A673 (cell line): ENCODE data around the gene SFXN5. TPM values are rescaled to one million over a fixed set of nuclear protein-coding genes. Genes with fewer than 3 reads are reported as not detected.

Experiments
- BruUV-seq: library from RNA; stranded (reverse); fragments of 400-500 nt; replicated peaks from 2 replicates; lab custom pipeline; 2021; lab: Mats Ljungman, UMichigan
- CTCF ChIA-PET: fragments of 300-600 bp; sonication (Branson Sonifier 250); formaldehyde crosslinking; loops from one replicate; lab custom pipeline; 2022; ENCODE audit warnings: antibody characterized with exemption; lab: Charles Lee
- POLR2A ChIA-PET: fragments of 300-600 bp; sonication (Branson Sonifier 250); formaldehyde crosslinking; loops from one replicate; lab custom pipeline; 2022; ENCODE audit warnings: antibody characterized with exemption; ENCODE audit not compliant: low non-redundant PET; lab: Charles Lee
- DNase-seq: peaks from one replicate; pipeline ENCODE4 v3.0.0-alpha.2; 2015; ENCODE audit warnings: low spot score
- H3K27ac ChIP-seq: fragments of 200-600 bp; sonication (generic); 2 replicates; pipeline ENCODE4 v1.5.1; 2016; ENCODE audit warnings: mixed run types, low read depth, mild to moderate bottlenecking, mixed read lengths, antibody characterized with exemption, low read length; ENCODE audit not compliant: poor library complexity, severe bottlenecking
- H3K27me3 ChIP-seq: fragments of 200-600 bp; sonication (generic); replicated peaks from 2 replicates; pipeline ENCODE4 v1.6.1; 2017; ENCODE audit warnings: mixed run types, low read depth, mild to moderate bottlenecking, mixed read lengths, antibody characterized with exemption, low read length; ENCODE audit not compliant: insufficient read depth, poor library complexity
- H3K36me3 ChIP-seq: fragments of 200-600 bp; sonication (generic); 2 replicates; pipeline ENCODE4 v1.6.1; 2016; ENCODE audit warnings: mixed run types, mild to moderate bottlenecking, mixed read lengths, antibody characterized with exemption, low read length; ENCODE audit not compliant: insufficient read depth, poor library complexity, severe bottlenecking
- H3K4me1 ChIP-seq: fragments of 200-600 bp; sonication (generic); 2 replicates; pipeline ENCODE4 v1.6.1; 2017; ENCODE audit warnings: mixed run types, mild to moderate bottlenecking, mixed read lengths, antibody characterized with exemption, low read length; ENCODE audit not compliant: insufficient read depth, poor library complexity, severe bottlenecking
- H3K4me3 ChIP-seq: fragments of 200-600 bp; sonication (generic); 2 replicates; pipeline ENCODE4 v1.5.1; 2016; ENCODE audit warnings: low read depth, mixed run types, mild to moderate bottlenecking, mixed read lengths, low read length; ENCODE audit not compliant: poor library complexity, severe bottlenecking
- H3K9me3 ChIP-seq: fragments of 200-600 bp; sonication (generic); 2 replicates; pipeline ENCODE4 v1.6.1; 2016; ENCODE audit warnings: mixed run types, low read depth, mild to moderate bottlenecking, mixed read lengths, antibody characterized with exemption, low read length; ENCODE audit not compliant: poor library complexity, severe bottlenecking
- CTCF ChIP-seq: fragments of 300-800, 200-600 bp; sonication (generic); conservative IDR thresholded peaks from 2 replicates; pipeline ENCODE4 v1.5.1; 2017; ENCODE audit warnings: low read depth, mild to moderate bottlenecking, antibody characterized with exemption, low read length, moderate library complexity, mixed read lengths
- EZH2 ChIP-seq: fragments of 200-600 bp; sonication (generic); IDR thresholded peaks from 2 replicates; pipeline ENCODE4 v1.6.1; 2017; ENCODE audit warnings: borderline replicate concordance, low read depth, mild to moderate bottlenecking, mixed read lengths, antibody characterized with exemption, low read length; ENCODE audit not compliant: poor library complexity, severe bottlenecking
- intact Hi-C: fragments of 100-400 bp; cut with micrococcal nuclease; formaldehyde crosslinking; loops from one replicate; pipeline ENCODE4 v1.10.0; 2022; ENCODE audit not compliant: unreplicated experiment
- total RNA-seq: library from RNA; stranded (reverse); gene quantifications from 2 replicates; pipeline ENCODE4 v1.2.3, GENCODE V29; 2021

SFXN5 gene
- total RNA-seq, 1 experiment from 2014 or later: 23.1 TPM

GRCh38 chr2:72914589-72915319 is 156.8 kb downstream of the SFXN5 start:
- peaks cover 24% of the 10 kb centered on the region for H3K4me1 ChIP-seq
- no peak for DNase-seq
- H3K36me3 ChIP-seq: no peaks in the 10 kb centered on the region
- no peak for TF ChIP-seq EZH2
- TF ChIP-seq CTCF: no peak
- intact Hi-C loops: no loop called here
- POLR2A ChIA-PET: interaction anchor here (0.6 kb wide), 1 partner anchor 687 kb away, joined by 3 read pairs; no protein-coding TSS in a partner anchor
- no peak overlapping the region for H3K27ac ChIP-seq
- CTCF ChIA-PET: no interaction called here
- no peaks in the 10 kb centered on the region for H3K9me3 ChIP-seq
- no peak overlapping the region for H3K4me3 ChIP-seq
- no TSS peak for BruUV-seq
- H3K27me3 ChIP-seq: peaks cover 99% of the 10 kb centered on the region

DNA sequence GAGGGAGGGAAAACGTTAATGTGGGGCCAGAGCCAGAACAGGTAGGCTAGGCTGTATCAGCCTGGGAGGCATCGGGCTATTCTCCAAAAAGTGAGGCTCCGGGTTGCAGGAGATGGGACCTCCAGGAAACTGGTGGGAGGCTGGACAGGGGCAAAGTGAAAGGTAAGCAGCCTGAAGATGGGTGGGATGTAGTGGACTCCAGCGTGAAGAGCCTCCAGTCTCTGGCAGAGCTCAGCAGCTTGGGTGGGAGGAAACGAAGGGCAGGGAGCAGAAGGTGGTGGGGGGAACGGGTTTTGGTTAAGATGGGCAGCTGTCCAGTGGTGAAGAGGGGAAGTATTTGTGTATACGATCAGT is 157.3 kb downstream of the SFXN5 start:
- no TSS peak for BruUV-seq
- ChIA-PET CTCF (no interaction called here), POLR2A (no interaction called here)
- no peaks in the 10 kb centered on the region for H3K9me3 ChIP-seq
- no peak for TF ChIP-seq EZH2
- no peak for TF ChIP-seq CTCF
- H3K4me1 ChIP-seq: peaks cover 23% of the 10 kb centered on the region
- no peak overlapping the region for H3K27ac ChIP-seq
- H3K36me3 ChIP-seq: no peaks in the 10 kb centered on the region
- intact Hi-C loops: no loop called here
- no peak for DNase-seq
- H3K27me3 ChIP-seq: peaks cover 99% of the 10 kb centered on the region
- H3K4me3 ChIP-seq: no peak overlapping the region

DNA sequence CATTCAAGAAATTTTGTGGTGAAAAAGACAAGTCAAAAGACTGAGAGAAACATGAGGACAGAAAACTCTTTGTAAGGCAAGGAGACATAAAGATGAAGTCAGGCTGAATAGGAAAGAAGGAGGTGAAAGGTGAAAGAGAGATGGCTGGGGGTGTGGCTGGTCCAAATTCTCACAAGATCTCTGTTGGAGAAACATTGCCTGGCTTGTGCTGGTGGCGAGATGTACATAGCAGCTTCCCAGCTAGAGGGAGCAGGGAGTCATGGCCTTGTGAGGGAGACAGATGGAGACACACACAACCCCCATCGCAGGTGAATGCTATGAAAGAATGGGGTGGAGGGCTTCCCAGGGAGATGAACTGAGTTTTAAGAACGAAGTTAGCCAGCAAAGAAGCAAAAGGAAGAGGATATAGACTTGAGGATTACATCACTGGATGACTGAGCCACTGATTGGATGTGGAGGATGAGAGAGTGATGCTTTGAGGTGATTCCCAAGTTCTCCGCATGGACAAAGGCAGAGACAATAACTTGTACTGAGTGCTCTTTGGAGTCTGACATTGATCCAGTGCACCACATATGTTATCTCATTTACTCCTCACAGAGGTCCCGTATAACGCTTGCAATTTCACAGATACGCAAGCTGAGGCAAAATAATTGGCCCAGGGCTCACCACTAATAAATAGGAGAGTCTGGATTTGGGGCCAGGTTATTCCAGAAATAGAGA is 157.9 kb downstream of the SFXN5 start:
- TF ChIP-seq EZH2 (no peak), CTCF (no peak)
- POLR2A ChIA-PET: no interaction called here
- Histone ChIP-seq H3K27me3 (peaks cover 99% of the 10 kb centered on the region), H3K4me3 (no peak overlapping the region), H3K4me1 (peaks cover 23% of the 10 kb centered on the region), H3K36me3 (no peaks in the 10 kb centered on the region), H3K9me3 (no peaks in the 10 kb centered on the region), H3K27ac (no peak overlapping the region)
- no peak for DNase-seq
- intact Hi-C loops: no loop called here
- CTCF ChIA-PET: no interaction called here
- no TSS peak for BruUV-seq
